MG63 (cell line): ENCODE measurements around the gene FYB2. TPM values are rescaled to one million over a fixed set of nuclear protein-coding genes. Genes with fewer than 3 reads are reported as not detected.

Experiments used
- DNase-seq: peaks from one replicate; pipeline ENCODE4 v3.0.0-alpha.2; 2020
- H3K27me3 ChIP-seq: fragments of 250-450 bp; sonication (Bioruptor Pico); 2 replicates; pipeline ENCODE4 v1.5.1; 2020; ENCODE audit warnings: mild to moderate bottlenecking, moderate library complexity
- H3K36me3 ChIP-seq: fragments of 250-450 bp; sonication (Bioruptor Pico); 2 replicates; pipeline ENCODE4 v1.5.1; 2020; ENCODE audit warnings: mild to moderate bottlenecking, moderate library complexity
- H3K4me3 ChIP-seq: fragments of 250-450 bp; sonication (Bioruptor Pico); 2 replicates; pipeline ENCODE4 v1.5.1; 2020; ENCODE audit warnings: mild to moderate bottlenecking, moderate library complexity
- H3K9me3 ChIP-seq: fragments of 250-450 bp; sonication (Bioruptor Pico); 2 replicates; pipeline ENCODE4 v1.5.1; 2020; ENCODE audit warnings: mild to moderate bottlenecking, moderate library complexity
- total RNA-seq: library from RNA; depleted of rRNA; stranded (reverse); fragments of >200 nt; shearing (Covaris generic); gene quantifications from 2 replicates; pipeline ENCODE4 v1.2.3, GENCODE V29; 2014; ENCODE audit warnings: low replicate concordance; rRNA removed

FYB2 gene, protein sequence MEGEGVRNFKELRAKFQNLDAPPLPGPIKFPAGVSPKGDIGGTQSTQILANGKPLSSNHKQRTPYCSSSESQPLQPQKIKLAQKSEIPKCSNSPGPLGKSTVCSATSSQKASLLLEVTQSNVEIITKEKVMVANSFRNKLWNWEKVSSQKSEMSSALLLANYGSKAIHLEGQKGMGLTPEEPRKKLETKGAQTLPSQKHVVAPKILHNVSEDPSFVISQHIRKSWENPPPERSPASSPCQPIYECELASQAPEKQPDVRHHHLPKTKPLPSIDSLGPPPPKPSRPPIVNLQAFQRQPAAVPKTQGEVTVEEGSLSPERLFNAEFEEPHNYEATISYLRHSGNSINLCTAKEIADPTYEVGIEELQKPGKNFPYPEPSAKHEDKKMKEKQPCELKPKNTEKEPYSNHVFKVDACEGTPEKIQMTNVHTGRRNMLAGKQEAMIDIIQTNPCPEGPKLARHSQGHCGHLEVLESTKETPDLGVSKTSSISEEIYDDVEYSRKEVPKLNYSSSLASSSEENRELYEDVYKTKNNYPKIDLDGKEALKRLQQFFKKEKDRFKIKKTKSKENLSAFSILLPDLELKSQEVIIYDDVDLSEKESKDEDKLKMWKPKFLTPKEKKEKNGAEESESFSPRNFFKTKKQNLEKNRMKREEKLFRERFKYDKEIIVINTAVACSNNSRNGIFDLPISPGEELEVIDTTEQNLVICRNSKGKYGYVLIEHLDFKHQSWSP
- not detected in 2 replicates for total RNA-seq

DNA sequence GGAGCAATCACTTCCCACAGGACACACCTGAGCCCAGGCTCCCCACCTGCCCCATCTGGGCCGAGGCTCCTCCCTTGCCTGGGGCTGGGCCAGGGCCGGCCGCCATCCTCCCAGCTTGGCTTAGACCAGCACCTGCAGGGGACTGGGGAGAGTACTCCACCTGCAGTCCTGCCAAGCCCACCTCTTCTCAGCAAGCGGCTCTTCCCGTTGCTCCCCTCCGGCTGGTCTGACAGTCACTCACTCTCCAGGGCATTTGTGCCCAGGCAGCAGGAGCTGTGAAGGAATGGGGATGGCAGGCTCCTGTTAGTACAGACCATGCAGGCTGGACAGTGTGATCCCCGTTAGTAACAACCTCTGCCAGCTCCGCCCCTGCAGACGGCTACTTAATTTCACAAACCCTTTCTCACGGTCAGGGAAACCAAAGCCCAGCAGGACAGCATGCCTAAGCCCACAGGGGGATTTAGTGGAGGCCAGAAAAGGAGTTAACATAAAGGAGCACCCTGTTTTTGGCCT is at the start of gene FYB2:
Gene FYB2, minus strand, starts transcription at position 18 of the 513 bp plus-strand sequence. CDS start 114 bp downstream, outside the sequence.
- DNase-seq, result no peak
- Histone ChIP-seq H3K27me3 (no peaks in the 10 kb centered on the region), H3K4me3 (no peak within 1 kb of the TSS), H3K36me3 (no peaks in the 10 kb centered on the region), H3K9me3 (no peaks in the 10 kb centered on the region; the same call in 1 of the 2 replicates)

DNA sequence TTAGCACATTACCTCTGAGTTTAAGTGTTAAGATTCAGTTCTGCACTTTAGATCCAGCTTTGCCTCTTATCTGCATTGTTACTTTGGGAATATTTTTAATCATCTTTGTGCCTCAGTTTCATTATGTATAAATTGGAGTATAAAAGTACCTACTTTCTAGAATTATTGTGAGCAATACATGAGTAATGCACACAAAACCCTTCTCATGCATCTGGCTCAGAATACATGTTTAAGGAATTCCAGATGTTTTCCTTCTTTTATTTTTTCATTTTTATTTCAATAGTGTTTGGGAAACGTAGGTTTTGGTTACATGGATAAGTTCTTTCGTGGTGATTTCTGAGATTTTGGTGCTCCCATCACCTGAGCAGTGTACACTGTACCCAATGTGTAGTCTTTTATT is 49.6 kb upstream of the FYB2 start:
- Histone ChIP-seq H3K4me3 (no peak overlapping the region), H3K27me3 (no peaks in the 10 kb centered on the region), H3K36me3 (no peaks in the 10 kb centered on the region), H3K9me3 (no peaks in the 10 kb centered on the region; the same call in 1 of the 2 replicates)
- DNase-seq, result no peak

DNA sequence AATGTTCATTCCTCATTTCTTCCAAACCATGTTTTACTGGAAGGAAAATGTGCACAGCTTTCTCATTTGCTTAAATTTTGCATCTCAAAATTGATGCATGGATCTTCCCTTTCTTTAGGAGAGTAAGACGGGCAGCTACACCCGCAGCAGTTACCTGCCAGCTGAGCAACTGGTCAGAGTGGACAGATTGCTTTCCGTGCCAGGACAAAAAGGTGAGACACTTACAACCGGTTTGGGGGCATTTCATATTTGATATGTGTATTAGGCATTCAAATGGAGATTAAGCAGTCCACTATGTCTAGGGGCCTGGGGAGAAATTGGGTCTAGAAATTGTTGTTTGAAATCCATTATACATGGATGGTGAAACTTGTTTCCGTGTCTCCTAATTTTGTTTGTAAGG is 48.3 kb upstream of the FYB2 start:
- DNase-seq, result no peak
- no peaks in the 10 kb centered on the region for H3K27me3 ChIP-seq

DNA sequence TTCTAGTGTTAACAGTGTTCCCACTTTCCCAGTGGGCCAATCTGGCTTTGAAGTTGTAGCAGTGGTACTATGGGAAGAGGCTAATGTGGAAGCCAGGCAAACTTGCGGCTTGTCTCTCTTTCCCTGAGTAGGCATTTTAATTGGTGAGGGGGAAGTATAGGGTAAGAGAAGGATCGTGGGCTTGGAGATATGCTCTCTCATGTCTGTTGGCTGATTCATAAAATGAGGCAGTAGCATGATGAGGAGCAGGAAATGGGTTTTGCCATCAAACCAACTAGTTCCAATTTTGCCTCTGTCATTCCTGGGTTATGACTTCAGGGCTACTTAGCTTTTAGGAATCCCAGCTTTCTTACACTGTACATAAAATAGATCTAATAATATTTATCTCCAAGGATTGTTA is 47.5 kb upstream of the FYB2 start:
- H3K36me3 ChIP-seq, result no peaks in the 10 kb centered on the region
- H3K27me3 ChIP-seq, result no peaks in the 10 kb centered on the region
- H3K9me3 ChIP-seq, result no peaks in the 10 kb centered on the region; the same call in 1 of the 2 replicates
- DNase-seq, result peak; percentile 33
- no peak overlapping the region for H3K4me3 ChIP-seq

More for the DNA sequence above, 48.3 kb upstream of the FYB2 start:
- H3K4me3 ChIP-seq, result no peak overlapping the region
- H3K9me3 ChIP-seq, result no peaks in the 10 kb centered on the region; the same call in 1 of the 2 replicates
- H3K36me3 ChIP-seq, result no peaks in the 10 kb centered on the region

DNA sequence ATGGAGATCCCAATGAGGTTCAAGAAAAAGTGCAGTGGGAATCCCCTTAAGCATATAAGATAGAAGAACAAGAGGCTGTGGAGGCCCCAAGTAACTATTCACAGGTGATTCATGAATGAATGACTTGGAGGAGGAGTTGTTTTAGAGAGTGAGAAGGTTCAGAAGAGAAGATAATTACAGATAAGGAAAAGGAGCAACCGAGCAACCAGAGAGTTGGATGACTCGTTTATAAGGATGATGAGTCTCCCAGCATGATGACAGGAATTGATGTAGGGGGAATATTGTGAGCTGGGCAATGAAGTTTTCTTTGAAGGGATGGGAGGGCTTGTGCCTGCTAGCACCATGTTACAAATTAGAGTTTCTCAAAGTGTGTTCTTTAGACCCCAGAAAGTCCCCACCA is 45.2 kb upstream of the FYB2 start:
- no peak overlapping the region for H3K4me3 ChIP-seq
- no peaks in the 10 kb centered on the region for H3K36me3 ChIP-seq
- H3K27me3 ChIP-seq, result no peaks in the 10 kb centered on the region
- no peaks in the 10 kb centered on the region; the same call in 1 of the 2 replicates for H3K9me3 ChIP-seq
- no peak for DNase-seq

DNA sequence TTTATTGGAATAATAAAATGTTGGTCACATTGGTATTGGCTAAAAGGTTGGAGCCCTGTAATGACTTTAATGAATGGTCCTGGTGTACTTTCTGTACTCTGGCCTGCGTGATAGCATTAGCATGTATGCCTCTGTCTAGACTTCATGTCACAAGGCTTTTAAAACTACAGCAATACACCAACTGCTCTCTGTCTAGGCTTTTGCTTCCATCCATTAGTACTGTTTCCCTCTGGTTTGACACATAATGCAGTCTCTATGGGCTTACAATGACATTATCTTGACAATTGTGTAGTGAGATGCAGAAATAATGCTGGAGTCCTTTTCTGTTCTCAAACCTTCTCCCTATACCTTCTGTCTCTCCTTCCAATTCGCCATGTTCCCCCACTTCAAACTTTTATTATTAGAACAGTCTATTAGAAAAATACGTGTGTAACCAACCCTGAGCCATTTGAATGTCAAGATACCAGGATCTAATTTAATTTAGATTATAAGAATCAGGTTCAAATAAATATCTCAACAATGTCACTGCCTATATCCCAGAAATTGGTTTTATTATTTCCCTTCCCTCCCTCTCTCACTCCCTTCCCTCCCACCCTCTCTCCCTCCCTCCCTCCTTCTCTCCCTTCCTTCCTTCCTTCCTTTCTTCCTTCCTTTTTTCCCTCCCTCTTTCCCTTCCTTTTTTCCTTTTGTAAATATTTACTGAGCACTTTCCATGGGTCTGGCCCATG is 44.2 kb upstream of the FYB2 start:
- H3K4me3 ChIP-seq, result no peak overlapping the region
- DNase-seq, result no peak
- no peaks in the 10 kb centered on the region for H3K27me3 ChIP-seq
- H3K9me3 ChIP-seq, result no peaks in the 10 kb centered on the region; the same call in 1 of the 2 replicates
- H3K36me3 ChIP-seq, result no peaks in the 10 kb centered on the region

DNA sequence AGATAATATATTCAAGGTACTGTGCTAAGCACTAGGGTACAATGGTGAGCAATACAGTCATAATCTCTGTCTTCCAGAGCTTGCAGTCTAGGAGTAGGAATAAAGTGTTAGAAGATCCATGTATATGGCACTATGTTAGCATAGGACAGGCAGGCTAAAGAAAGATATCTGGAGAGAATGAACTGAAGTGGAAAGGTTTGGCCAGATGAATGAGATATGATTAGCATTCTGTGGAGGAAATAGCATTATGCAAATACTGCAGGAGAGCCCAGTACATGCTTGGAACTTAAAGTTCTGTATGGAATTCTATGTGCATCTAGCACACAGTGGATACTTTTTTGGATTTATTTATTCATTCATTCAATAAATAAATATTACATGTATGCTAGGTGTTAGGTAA is 40.1 kb upstream of the FYB2 start:
- Histone ChIP-seq H3K9me3 (no peaks in the 10 kb centered on the region), H3K36me3 (no peaks in the 10 kb centered on the region), H3K27me3 (no peaks in the 10 kb centered on the region), H3K4me3 (no peak overlapping the region)
- DNase-seq, result no peak

DNA sequence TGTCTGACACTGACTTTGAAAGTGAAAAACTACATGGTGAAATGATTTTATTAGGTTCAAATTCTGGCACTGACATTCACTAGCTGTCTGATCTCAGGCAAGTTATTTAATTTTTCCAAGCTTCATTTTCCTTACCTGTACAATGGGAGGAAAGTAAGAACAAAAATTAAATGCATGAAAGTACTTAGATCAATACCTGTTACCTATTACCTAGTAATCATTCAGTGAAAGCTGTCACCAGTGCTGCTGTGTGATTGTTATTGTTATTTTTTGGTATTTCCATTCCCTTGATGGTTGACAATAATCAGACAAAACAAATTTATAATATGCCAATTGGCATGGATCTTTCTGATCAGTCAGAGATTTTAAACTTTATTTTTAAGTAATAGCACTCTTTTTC is 37.0 kb upstream of the FYB2 start:
- no peak overlapping the region for H3K4me3 ChIP-seq
- no peaks in the 10 kb centered on the region for H3K9me3 ChIP-seq
- H3K27me3 ChIP-seq, result no peaks in the 10 kb centered on the region
- H3K36me3 ChIP-seq, result no peaks in the 10 kb centered on the region
- DNase-seq, result no peak

DNA sequence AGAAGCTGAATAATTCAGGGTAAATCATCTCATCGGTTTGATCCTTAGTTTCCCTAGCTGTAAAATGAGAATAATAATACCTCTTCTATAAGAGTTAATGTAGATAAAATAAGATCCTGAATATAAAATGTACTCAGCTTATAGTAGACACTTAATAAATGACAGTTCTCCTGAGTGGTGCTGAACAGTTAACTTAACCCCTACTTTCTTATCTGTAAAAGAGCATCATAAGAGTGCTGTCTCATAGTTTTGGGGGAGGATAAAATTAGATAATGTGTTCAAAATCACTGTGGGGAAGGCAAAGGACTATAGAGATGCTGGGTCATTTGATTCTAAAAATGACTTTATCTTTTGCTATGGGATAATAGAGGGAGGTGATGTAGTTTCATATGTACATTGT is 36.0 kb upstream of the FYB2 start:
- H3K4me3 ChIP-seq, result no peak overlapping the region
- H3K9me3 ChIP-seq, result no peaks in the 10 kb centered on the region

DNA sequence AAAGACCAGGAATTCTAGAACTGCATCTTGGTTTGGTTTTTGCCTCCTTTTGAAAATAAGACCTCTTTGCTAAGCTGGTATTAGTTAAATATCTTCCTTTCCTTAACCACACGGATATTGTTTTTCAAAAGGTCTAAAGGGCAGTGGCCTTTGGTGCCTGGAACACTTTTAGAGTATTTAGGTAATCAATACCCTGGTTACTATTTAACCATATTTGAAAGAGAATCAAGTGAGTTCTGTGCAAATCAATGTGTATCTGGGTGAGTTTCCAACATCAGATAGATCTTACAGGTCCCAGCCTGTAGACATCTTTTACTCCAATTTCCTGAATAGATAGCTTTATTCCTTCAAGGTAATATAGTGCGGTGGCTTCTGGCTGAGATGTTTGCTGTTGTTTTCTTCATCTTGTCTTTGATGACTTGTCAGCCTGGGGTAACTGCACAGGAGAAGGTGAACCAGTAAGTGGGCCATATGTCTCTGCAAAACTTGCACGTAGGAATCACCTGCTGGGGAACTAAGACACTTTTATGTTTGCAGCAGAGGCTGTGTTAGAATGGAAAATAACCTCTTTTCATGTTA is 35.4 kb upstream of the FYB2 start, which contains the start of gene C8A:
Gene C8A, plus strand, starts transcription at position 277 of the 579 bp plus-strand sequence. Its CDS starts 105 bp downstream, at position 382.
- Histone ChIP-seq H3K4me3 (no peak within 1 kb of the TSS), H3K27me3 (no peaks in the 10 kb centered on the region), H3K9me3 (no peaks in the 10 kb centered on the region), H3K36me3 (no peaks in the 10 kb centered on the region)
- no peak for DNase-seq

More for the DNA sequence above, 36.0 kb upstream of the FYB2 start:
- Histone ChIP-seq H3K27me3 (no peaks in the 10 kb centered on the region), H3K36me3 (no peaks in the 10 kb centered on the region)
- DNase-seq, result no peak

DNA sequence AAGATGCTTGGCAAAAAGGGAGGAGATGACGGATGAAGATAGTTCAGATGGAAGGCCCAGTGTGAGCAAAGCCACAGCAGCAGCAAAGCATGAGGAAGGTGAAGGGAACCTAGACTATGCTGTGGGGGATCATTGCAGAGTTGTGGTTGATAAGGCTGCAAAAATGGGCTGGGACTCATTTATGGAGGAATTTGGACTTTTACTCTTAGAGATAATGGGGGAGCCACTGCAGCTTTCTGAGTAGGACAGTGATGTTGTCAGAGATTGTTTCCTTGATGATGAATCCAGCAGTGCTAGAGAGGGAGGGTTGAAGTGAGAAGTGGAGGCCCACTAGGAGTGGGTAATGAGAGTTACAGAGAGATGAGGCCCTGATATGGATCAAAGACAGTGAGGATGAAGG is 33.3 kb upstream of the FYB2 start:
- no peak overlapping the region for H3K4me3 ChIP-seq
- no peak for DNase-seq
- no peaks in the 10 kb centered on the region for H3K36me3 ChIP-seq
- no peaks in the 10 kb centered on the region for H3K27me3 ChIP-seq
- H3K9me3 ChIP-seq, result no peaks in the 10 kb centered on the region

DNA sequence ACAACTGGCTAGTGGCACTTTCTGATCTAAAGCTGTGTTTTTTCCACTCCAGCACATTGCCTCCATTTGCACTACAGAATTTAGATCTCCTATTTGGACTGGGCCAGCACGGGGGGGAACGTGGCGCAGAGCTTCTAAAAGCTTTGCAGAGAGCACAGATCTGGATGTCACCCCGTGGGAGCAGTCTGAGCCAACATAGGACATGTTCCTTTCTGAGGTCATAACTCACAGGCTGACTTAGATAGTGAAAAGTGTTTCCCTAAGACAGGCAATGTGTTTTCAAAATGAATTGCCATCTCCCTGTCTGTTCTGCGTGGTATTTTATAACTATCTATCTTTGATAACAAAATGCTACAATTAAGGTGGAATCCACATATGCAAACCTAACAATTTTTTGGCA is 31.7 kb upstream of the FYB2 start:
- Histone ChIP-seq H3K27me3 (no peaks in the 10 kb centered on the region), H3K9me3 (no peaks in the 10 kb centered on the region), H3K36me3 (no peaks in the 10 kb centered on the region), H3K4me3 (no peak overlapping the region)
- DNase-seq, result no peak

DNA sequence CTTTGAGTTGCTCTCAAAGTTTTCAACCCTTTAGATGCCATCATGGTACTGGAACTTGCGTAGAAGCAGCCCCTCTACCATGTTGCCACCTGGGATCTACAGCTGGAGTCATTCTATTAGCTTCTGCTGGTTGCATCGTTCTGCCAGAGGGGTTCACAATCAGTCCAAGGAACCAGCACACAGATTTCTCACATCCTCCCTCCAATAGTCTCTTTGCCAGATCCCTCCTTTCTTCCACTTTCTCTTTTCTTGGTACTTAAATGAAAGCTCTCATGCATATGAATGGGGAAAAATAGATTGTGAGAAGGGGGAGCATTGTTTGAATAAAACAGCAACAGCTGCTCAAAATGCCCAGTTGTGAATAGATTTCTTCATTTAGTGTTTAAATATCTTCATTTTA is 31.2 kb upstream of the FYB2 start:
- H3K36me3 ChIP-seq, result no peaks in the 10 kb centered on the region
- H3K27me3 ChIP-seq, result no peaks in the 10 kb centered on the region
- no peaks in the 10 kb centered on the region for H3K9me3 ChIP-seq
- DNase-seq, result no peak
- no peak overlapping the region for H3K4me3 ChIP-seq

DNA sequence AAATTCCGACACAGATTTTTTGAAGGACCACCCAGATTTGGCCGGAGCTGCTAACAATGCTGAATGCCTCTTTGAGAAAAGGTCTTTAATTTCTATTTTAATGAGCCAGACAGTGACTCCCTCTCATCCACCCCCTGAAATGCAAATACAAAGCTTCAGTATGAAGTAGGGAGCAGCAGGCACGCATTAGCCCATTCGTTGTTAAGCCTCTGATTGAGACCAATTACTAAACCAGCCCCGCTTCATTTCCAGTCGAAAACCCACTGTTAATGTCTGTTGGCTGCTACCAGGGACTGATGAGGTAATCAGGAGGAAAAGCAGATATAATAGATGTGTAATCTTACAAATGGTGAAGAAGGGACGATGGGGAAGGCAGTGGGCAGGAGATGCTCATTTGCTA is 30.5 kb upstream of the FYB2 start:
- Histone ChIP-seq H3K4me3 (no peak overlapping the region), H3K36me3 (no peaks in the 10 kb centered on the region), H3K9me3 (no peaks in the 10 kb centered on the region), H3K27me3 (no peaks in the 10 kb centered on the region)
- DNase-seq, result no peak

DNA sequence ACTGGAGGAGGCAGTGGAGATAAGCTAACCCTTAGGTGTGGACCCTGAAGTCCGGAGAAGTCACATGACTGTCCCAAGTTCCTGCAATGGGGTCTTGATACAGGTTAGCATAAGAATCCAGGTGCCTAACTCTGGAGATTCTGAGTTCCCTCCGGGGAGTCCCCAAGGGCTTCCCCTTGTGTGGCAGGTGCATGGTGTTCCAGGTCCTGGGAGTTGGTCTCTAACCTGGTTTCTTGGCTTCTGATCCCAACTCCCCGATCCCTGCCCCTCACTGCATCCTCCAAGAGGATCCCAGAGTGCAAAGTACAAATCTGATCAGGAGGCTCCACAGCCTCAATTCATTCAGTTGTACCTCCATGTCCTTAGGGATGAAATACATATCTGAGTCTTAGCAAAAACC is 26.1 kb upstream of the FYB2 start:
- no peaks in the 10 kb centered on the region for H3K9me3 ChIP-seq
- H3K27me3 ChIP-seq, result no peaks in the 10 kb centered on the region
- no peak for DNase-seq
- no peak overlapping the region for H3K4me3 ChIP-seq
- no peaks in the 10 kb centered on the region for H3K36me3 ChIP-seq

DNA sequence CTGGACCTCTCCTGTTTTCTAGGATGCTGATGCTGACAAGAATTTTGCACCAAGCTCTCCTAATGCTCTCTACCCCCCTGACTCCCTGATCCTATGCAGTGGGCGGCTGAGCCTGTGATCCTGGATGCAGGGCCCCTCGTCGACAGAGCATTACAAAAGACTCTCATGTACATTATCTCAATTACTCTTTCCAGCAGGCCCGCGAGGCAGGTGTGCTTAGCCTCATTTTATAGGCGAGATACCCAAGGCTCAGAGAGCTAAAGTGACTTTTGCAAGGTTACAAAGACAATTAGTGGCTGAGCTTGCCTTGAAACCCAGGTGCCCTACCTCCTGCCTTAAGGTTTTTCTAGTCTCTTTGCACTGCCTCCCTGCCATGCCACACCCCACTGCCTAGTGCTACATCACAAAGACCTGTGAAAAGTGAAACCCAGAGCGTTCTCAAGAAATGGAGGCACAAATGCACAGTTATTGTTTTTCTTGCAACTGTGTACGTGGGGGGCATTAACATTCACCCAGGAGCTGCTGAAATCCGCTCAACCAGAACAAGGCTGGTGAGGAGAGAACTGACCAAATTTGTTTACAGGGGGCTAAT is 25.4 kb upstream of the FYB2 start:
- DNase-seq, result no peak
- no peaks in the 10 kb centered on the region for H3K27me3 ChIP-seq
- no peaks in the 10 kb centered on the region for H3K36me3 ChIP-seq
- H3K4me3 ChIP-seq, result no peak overlapping the region
- H3K9me3 ChIP-seq, result no peaks in the 10 kb centered on the region
